ENCODE measurements around the gene DLGAP1.

DNA sequence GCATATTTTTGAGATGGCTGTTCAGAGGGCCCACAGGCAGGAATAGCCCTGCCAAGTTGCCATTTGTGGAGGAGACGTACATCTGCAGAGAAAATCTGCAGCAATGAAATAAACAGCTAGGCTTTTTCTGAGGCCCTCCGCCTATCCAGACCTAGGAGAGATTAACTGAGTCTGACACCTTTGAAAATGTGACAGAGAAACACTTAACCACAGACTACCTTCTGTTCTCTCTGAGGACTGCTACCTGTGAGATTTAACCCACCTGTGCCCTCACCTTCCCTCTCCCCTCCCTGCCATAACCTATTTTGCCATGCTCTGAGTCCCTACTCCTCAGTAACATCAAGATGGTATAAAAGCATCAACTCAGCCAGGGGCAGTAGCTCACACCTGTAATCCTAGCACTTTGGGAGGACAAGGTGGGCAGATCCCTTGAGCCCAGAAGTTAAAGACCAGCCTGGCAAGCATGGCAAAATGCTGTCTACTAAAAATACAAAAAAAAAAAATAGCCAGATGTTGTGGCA lies 844.9 kb downstream of the DLGAP1 start:
- TF ChIP-seq NFRKB (IDR thresholded peaks at IDR 0.05) = no peak
- TF ChIP-seq ZNF384 (IDR thresholded peaks at IDR 0.05) = no peak
- TF ChIP-seq BHLHE40 (IDR thresholded peaks at IDR 0.05; ENCODE audit: borderline replicate concordance) = no peak
- no peak for TF ChIP-seq L3MBTL2 (conservative IDR thresholded peaks at IDR 0.05)
- TF ChIP-seq TARDBP (IDR thresholded peaks at IDR 0.05) = no peak
- TF ChIP-seq ARNT (IDR thresholded peaks at IDR 0.05) = no peak
